SK-N-SH treated with all-trans-retinoic acid at 6 μM for 48 hours (cell line): ENCODE measurements around the gene SNX30.

Experiments
- ATAC-seq: fragments of 200-7000 bp; cut with Tn5 transposase; 3 replicates; pipeline ENCODE4 v1.9.1; 2020; ENCODE audit warnings: mild to moderate bottlenecking, moderate library complexity
- ARNTL ChIP-seq: fragments of 450-650 bp; formaldehyde crosslinking; IDR thresholded peaks from 2 replicates; pipeline ENCODE4 v1.5.0; 2020; ENCODE audit warnings: low read depth, mild to moderate bottlenecking, moderate library complexity, borderline replicate concordance
- CSDC2 ChIP-seq: fragments of 250-450 bp; sonication (Bioruptor Pico); IDR thresholded peaks from 2 replicates; pipeline ENCODE4 v1.5.0; 2020; ENCODE audit warnings: mild to moderate bottlenecking, moderate library complexity
- CSRNP3 ChIP-seq: fragments of 250-450 bp; sonication (Bioruptor Pico); IDR thresholded peaks from 2 replicates; pipeline ENCODE4 v1.5.1; 2021; ENCODE audit warnings: mild to moderate bottlenecking, moderate library complexity
- ESRRG ChIP-seq: fragments of 250-450 bp; sonication (Bioruptor Pico); IDR thresholded peaks from 2 replicates; pipeline ENCODE4 v1.6.1; 2021; ENCODE audit warnings: mild to moderate bottlenecking
- GLIS3 ChIP-seq: fragments of 250-450 bp; sonication (Bioruptor Pico); IDR thresholded peaks from 2 replicates; pipeline ENCODE4 v1.5.0; 2020; ENCODE audit warnings: mild to moderate bottlenecking, moderate library complexity
- ISL1 ChIP-seq: fragments of 250-450 bp; sonication (Bioruptor Pico); IDR thresholded peaks from 2 replicates; pipeline ENCODE4 v2.1.2; 2022; ENCODE audit warnings: mild to moderate bottlenecking, moderate library complexity
- OSR1 ChIP-seq: fragments of 250-450 bp; sonication (Bioruptor Pico); IDR thresholded peaks from 2 replicates; pipeline ENCODE4 v1.8.0; 2022; ENCODE audit warnings: moderate library complexity, mild to moderate bottlenecking, inconsistent platforms
- PATZ1 ChIP-seq: fragments of 250-450 bp; sonication (Bioruptor Pico); IDR thresholded peaks from 2 replicates; pipeline ENCODE4 v1.8.0; 2020; ENCODE audit warnings: mild to moderate bottlenecking, moderate library complexity, borderline replicate concordance
- POU6F1 ChIP-seq: fragments of 250-450 bp; sonication (Bioruptor Pico); IDR thresholded peaks from 2 replicates; pipeline ENCODE4 v1.8.0; 2021; ENCODE audit warnings: low read depth, mild to moderate bottlenecking, moderate library complexity, borderline replicate concordance
- RARB ChIP-seq: fragments of 250-450 bp; sonication (Bioruptor Pico); IDR thresholded peaks from 2 replicates; pipeline ENCODE4 v1.8.0; 2021; ENCODE audit warnings: mild to moderate bottlenecking, moderate library complexity
- SNAI2 ChIP-seq: fragments of 250-450 bp; sonication (Bioruptor Pico); IDR thresholded peaks from 2 replicates; pipeline ENCODE4 v1.5.0; 2020; ENCODE audit warnings: mild to moderate bottlenecking, moderate library complexity
- TCF4 ChIP-seq: fragments of 250-450 bp; sonication (Bioruptor Pico); IDR thresholded peaks from 2 replicates; pipeline ENCODE4 v1.8.0; 2021; ENCODE audit warnings: mild to moderate bottlenecking, moderate library complexity, borderline replicate concordance
- TOX ChIP-seq: fragments of 250-450 bp; sonication (Bioruptor Pico); IDR thresholded peaks from 2 replicates; pipeline ENCODE4 v1.8.0; 2021; ENCODE audit warnings: mild to moderate bottlenecking, moderate library complexity, borderline replicate concordance
- TSHZ2 ChIP-seq: fragments of 250-450 bp; sonication (Bioruptor Pico); IDR thresholded peaks from 2 replicates; pipeline ENCODE4 v1.5.0; 2020; ENCODE audit warnings: mild to moderate bottlenecking, moderate library complexity
- ZC3H10 ChIP-seq: fragments of 250-450 bp; sonication (Bioruptor Pico); IDR thresholded peaks from 2 replicates; pipeline ENCODE4 v1.5.1; 2021; ENCODE audit warnings: mild to moderate bottlenecking, moderate library complexity
- ZFP3 ChIP-seq: fragments of 250-450 bp; sonication (Bioruptor Pico); IDR thresholded peaks from 2 replicates; pipeline ENCODE4 v1.5.0; 2020; ENCODE audit warnings: mild to moderate bottlenecking, moderate library complexity
- ZFP30 ChIP-seq: fragments of 450-650 bp; formaldehyde crosslinking; IDR thresholded peaks from 2 replicates; pipeline ENCODE4 v1.5.0; 2022; ENCODE audit warnings: mild to moderate bottlenecking, moderate library complexity
- ZNF565 ChIP-seq: fragments of 450-650 bp; formaldehyde crosslinking; conservative IDR thresholded peaks from 2 replicates; pipeline ENCODE4 v1.5.0; 2020; ENCODE audit warnings: low read depth, mild to moderate bottlenecking, moderate library complexity
- ZNF70 ChIP-seq: fragments of 450-650 bp; formaldehyde crosslinking; IDR thresholded peaks from 2 replicates; pipeline ENCODE4 v1.5.0; 2020; ENCODE audit warnings: mild to moderate bottlenecking, moderate library complexity
- ZNF8 ChIP-seq: fragments of 450-650 bp; formaldehyde crosslinking; IDR thresholded peaks from 2 replicates; pipeline ENCODE4 v1.5.0; 2020; ENCODE audit warnings: mild to moderate bottlenecking, moderate library complexity

SNX30 gene

GRCh38 chr9:112762726-112763518, 12.4 kb downstream of the SNX30 start (continued):
- TF ChIP-seq ZNF70 (CRISPR knock-in tag) (no peak), ARNTL (CRISPR knock-in tag) (no peak)

- ATAC-seq: no peak
- no peak for TF ChIP-seq CSDC2 (CRISPR knock-in tag)
- TF ChIP-seq ZNF70 (CRISPR knock-in tag): no peak
- no peak for TF ChIP-seq ZFP30
- no peak for TF ChIP-seq ESRRG (CRISPR knock-in tag)
- TF ChIP-seq PATZ1: no peak
- TF ChIP-seq CSRNP3 (CRISPR knock-in tag): no peak
- TF ChIP-seq GLIS3 (CRISPR knock-in tag): no peak
- no peak for TF ChIP-seq ISL1 (CRISPR knock-in tag)
- TF ChIP-seq ZNF8 (CRISPR knock-in tag): no peak
- TF ChIP-seq SNAI2 (CRISPR knock-in tag): no peak
- TF ChIP-seq, all 23 proteins: peak for 0
Observed at GRCh38 chr9:112764344-112764743, 13.8 kb downstream of the SNX30 start.

- no peak for TF ChIP-seq ZFP30
- no peak for TF ChIP-seq ISL1 (CRISPR knock-in tag)
- no peak for TF ChIP-seq TOX (CRISPR knock-in tag)
- no peak for TF ChIP-seq ZFP3 (CRISPR knock-in tag)
- no peak for TF ChIP-seq TSHZ2 (CRISPR knock-in tag)
- TF ChIP-seq SNAI2 (CRISPR knock-in tag): no peak
- no peak for TF ChIP-seq ZNF565 (CRISPR knock-in tag)
- no peak for TF ChIP-seq OSR1 (CRISPR knock-in tag)
Observed at GRCh38 chr9:112764837-112765236, 14.3 kb downstream of the SNX30 start.

GRCh38 chr9:112765281-112765680, 14.7 kb downstream of the SNX30 start:
- ATAC-seq: no peak
- TF ChIP-seq TOX (CRISPR knock-in tag) (no peak), ZNF8 (CRISPR knock-in tag) (no peak), ZFP3 (CRISPR knock-in tag) (no peak), OSR1 (CRISPR knock-in tag) (no peak), SNAI2 (CRISPR knock-in tag) (no peak), ZC3H10 (CRISPR knock-in tag) (no peak), ISL1 (CRISPR knock-in tag) (no peak)
- TF ChIP-seq, all 23 proteins: peak for 0

More at GRCh38 chr9:112764837-112765236, 14.3 kb downstream of the SNX30 start:
- ATAC-seq: no peak

GRCh38 chr9:112771359-112772214, 21.0 kb downstream of the SNX30 start:
- no peak for ATAC-seq
- TF ChIP-seq ZFP3 (CRISPR knock-in tag): no peak
- no peak for TF ChIP-seq RARB (CRISPR knock-in tag)
- no peak for TF ChIP-seq POU6F1
- no peak for TF ChIP-seq GLIS3 (CRISPR knock-in tag)
- TF ChIP-seq TCF4 (CRISPR knock-in tag): no peak
- no peak for TF ChIP-seq ZNF565 (CRISPR knock-in tag)
